HL-60 (cell line): Measurements from ENCODE around the gene RANBP3.

Experiments
- CTCF ChIP-seq: IDR thresholded peaks from one replicate; pipeline ENCODE4 v1.5.1; 2011; ENCODE audit warnings: low read length, control low read depth, inconsistent platforms; ENCODE audit not compliant: insufficient read depth
- POLR2AphosphoS5 ChIP-seq: IDR thresholded peaks from 2 replicates; pipeline ENCODE4 v1.6.1; 2012; ENCODE audit warnings: low read depth
- REST ChIP-seq: IDR thresholded peaks from 2 replicates; pipeline ENCODE4 v1.6.1; 2012; ENCODE audit warnings: low read depth; ENCODE audit not compliant: insufficient replicate concordance
- SPI1 ChIP-seq: IDR thresholded peaks from 2 replicates; pipeline ENCODE4 v1.6.1; 2012; ENCODE audit warnings: low read depth, mild to moderate bottlenecking, borderline replicate concordance

- TF ChIP-seq CTCF (no peak), REST (no peak), POLR2AphosphoS5 (no peak), SPI1 (no peak)
Observed at GRCh38 chr19:5907241-5907640, 70.7 kb downstream of the RANBP3 start.
